ENCODE data around the gene TUBE1.

Gene TUBE1

GRCh38 chr6:112022749-112023148, 64.5 kb downstream of the TUBE1 start:
- H3K27ac ChIP-seq (ENCODE audit: insufficient read depth in 1 of 2, low read depth in 1 of 2, low read length in 2 of 2, poor library complexity in 1 of 2, severe bottlenecking in 2 of 2), result no peak overlapping the region
- DNase-seq, result no peak
- no peaks in the 10 kb centered on the region for H3K27me3 ChIP-seq (replicated peaks in 2 of 5; ENCODE audit: control insufficient read depth in 4 of 5, insufficient read depth in 5 of 5, low read length in 4 of 5)
- peaks cover 0 to 5% (median 0%) of the 10 kb centered on the region in 5 experiments for H3K9me3 ChIP-seq (ENCODE audit: control extremely low read depth in 1 of 5, control insufficient read depth in 4 of 5, insufficient read depth in 2 of 5, low read depth in 1 of 5, low read length in 4 of 5)
- no peak overlapping the region for H3K4me3 ChIP-seq (ENCODE audit: control insufficient read depth in 1 of 7, extremely low read depth in 1 of 7, insufficient read depth in 4 of 7, low read depth in 2 of 7, low read length in 6 of 7)
- H3K36me3 ChIP-seq (ENCODE audit: control insufficient read depth in 4 of 4, insufficient read depth in 4 of 4, low read length in 3 of 4), result no peaks in the 10 kb centered on the region
- POLR2A ChIA-PET, result no interaction called here
- CTCF ChIA-PET, result no interaction called here
- H3K4me1 ChIP-seq (ENCODE audit: control extremely low read depth in 1 of 4, control insufficient read depth in 4 of 4, insufficient read depth in 4 of 4, low read length in 3 of 4), result peaks cover 0 to 6% (median under 1%) of the 10 kb centered on the region in 4 experiments

DNA sequence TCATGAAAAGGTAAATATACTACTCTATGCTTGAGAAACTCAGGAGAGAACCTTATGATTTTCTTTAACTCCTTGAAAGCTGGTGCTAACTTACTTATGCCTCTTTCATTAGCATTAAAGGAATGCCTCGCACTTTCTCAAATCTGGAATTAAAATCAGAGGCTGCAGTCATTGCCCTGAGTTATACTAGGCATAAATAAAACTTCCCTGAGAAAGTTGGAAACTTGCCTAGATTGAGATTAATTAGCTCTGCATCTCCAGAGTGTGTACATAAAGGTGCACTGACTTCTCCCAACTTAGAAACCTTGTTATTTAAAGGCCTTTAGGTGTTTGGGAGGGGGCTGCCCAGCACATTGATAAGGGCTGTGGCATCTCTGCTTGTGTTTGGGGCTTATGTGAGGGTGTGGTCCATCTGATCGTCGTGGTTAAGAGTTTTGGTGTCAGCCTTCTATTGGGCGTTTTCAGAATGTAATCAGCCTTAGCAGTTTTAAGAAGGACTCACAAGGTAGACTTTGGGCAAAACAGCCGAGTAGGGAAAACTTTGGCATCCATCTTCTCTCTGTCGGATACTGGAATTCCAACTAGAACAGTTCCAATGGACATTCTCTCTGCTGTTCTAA, 65.5 kb downstream of the TUBE1 start:
- H3K4me3 ChIP-seq (ENCODE audit: control insufficient read depth in 1 of 7, extremely low read depth in 1 of 7, insufficient read depth in 4 of 7, low read depth in 2 of 7, low read length in 6 of 7), result no peak overlapping the region
- H3K27me3 ChIP-seq (replicated peaks in 2 of 5; ENCODE audit: control insufficient read depth in 4 of 5, insufficient read depth in 5 of 5, low read length in 4 of 5), result no peaks in the 10 kb centered on the region
- ChIA-PET CTCF (interaction anchor here (1.2 kb wide), 1 partner anchor 48 kb away, joined by 3 read pairs; no protein-coding TSS in a partner anchor), POLR2A (no interaction called here)
- 85% methylated on average over 5 of the region's 6 CpGs for WGBS (ENCODE audit: insufficient coverage)
- H3K9me3 ChIP-seq (ENCODE audit: control extremely low read depth in 1 of 5, control insufficient read depth in 4 of 5, insufficient read depth in 2 of 5, low read depth in 1 of 5, low read length in 4 of 5), result peaks cover 0 to 5% (median 0%) of the 10 kb centered on the region in 5 experiments
- H3K27ac ChIP-seq (ENCODE audit: insufficient read depth in 1 of 2, low read depth in 1 of 2, low read length in 2 of 2, poor library complexity in 1 of 2, severe bottlenecking in 2 of 2), result no peak overlapping the region
- DNase-seq, result no peak
- no peaks in the 10 kb centered on the region for H3K36me3 ChIP-seq (ENCODE audit: control insufficient read depth in 4 of 4, insufficient read depth in 4 of 4, low read length in 3 of 4)
- no peaks in the 10 kb centered on the region for H3K4me1 ChIP-seq (ENCODE audit: control extremely low read depth in 1 of 4, control insufficient read depth in 4 of 4, insufficient read depth in 4 of 4, low read length in 3 of 4)

All from common myeloid progenitor, CD34-positive (primary cell).